Right kidney (tissue), 1 donor: ENCODE measurements around the gene HLX.

Experiments used
- DNase-seq: peaks from one replicate; pipeline ENCODE4 v3.0.0-alpha.2; 2016

HLX gene

DNA sequence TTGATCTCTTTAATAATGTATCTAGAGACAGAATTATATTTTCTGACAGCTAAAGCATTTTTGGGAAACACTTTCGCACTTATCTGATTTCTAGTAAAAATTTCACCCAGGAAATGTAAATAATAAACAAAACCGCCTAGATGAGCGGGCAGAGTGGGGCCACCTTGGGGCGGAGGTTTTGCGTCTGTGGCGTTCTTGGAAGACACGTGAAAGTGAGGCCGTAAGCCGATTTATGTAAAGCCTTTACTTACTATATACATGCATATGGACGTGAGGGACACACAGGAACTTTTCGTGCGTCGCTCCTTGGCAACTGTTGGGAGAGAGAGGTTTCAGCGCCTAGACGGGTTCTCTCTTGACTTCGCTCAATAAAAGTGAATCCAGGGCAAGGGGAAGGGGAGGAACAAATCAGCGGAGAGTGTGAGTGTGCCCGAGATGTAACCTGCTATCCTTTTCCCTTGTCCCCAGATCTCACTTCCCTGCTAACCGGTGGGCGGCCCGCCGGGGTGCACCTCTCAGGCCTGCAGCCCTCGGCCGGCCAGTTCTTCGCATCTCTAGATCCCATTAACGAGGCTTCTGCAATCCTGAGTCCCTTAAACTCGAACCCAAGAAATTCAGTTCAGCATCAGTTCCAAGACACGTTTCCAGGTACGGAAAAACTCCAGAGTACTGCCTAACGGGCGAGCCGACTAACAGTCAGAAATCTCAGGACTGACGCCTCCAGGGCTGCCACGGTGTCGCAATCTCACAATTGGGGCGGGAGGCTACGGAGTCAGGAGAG, 1.7 kb downstream of the HLX start:
- peak; percentile 79 for DNase-seq

DNA sequence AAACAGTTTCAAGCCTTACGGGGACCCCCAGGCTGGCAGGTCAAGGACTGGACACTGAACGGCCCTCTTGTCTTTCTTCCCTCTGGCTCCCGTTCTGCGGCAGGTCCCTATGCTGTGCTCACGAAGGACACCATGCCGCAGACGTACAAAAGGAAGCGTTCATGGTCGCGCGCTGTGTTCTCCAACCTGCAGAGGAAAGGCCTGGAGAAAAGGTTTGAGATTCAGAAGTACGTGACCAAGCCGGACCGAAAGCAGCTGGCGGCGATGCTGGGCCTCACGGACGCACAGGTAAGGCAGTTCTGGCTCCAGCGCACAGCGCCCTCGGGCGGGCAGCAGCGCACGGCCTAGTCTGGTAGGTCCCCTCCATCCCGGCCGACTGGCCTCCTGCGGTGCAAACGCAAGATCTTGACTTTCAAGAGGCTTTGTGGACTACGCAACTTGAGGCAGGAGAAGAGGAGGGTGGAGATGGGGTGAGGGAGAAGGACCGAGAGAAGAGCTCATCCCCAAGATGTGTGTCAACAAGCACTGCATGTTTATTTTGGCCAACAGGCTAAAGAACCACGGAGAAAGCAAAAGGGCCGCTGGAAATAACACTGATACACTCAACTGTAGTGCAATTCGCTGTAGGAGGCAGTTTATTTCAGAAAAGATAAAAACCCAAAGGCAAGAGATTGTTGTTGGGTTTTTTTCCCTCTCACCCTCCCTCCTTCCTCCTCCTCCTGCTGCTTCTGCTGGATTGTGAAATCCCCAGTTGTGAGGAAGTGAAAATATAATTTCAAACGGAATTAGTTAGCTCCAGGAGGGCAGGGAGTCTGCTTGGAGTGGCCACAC, 3.0 kb downstream of the HLX start:
- peak; percentile 72 for DNase-seq

DNA sequence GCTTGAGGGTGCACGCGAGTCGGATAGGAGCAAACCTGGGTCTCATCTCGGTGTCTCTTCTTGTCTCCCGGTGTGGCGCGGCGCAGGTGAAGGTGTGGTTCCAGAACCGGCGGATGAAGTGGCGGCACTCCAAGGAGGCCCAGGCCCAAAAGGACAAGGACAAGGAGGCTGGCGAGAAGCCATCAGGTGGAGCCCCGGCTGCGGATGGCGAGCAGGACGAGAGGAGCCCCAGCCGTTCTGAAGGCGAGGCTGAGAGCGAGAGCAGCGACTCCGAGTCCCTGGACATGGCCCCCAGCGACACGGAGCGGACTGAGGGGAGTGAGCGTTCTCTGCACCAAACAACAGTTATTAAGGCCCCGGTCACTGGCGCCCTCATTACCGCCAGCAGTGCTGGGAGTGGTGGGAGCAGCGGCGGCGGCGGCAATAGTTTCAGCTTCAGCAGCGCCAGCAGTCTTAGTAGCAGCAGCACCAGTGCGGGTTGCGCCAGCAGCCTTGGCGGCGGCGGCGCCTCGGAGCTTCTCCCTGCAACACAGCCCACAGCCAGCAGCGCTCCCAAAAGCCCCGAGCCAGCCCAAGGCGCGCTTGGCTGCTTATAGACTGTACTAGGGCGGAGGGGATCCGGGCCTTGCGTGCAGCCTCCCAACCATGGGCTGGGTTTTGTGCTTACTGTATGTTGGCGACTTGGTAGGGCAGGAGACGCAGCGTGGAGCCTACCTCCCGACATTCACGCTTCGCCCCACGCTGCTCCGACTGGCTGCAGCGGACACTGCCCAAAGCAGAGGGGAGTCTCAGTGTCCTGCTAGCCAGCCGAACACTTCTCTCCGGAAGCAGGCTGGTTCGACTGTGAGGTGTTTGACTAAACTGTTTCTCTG, 5.1 kb downstream of the HLX start:
- peak; percentile 78 for DNase-seq

DNA sequence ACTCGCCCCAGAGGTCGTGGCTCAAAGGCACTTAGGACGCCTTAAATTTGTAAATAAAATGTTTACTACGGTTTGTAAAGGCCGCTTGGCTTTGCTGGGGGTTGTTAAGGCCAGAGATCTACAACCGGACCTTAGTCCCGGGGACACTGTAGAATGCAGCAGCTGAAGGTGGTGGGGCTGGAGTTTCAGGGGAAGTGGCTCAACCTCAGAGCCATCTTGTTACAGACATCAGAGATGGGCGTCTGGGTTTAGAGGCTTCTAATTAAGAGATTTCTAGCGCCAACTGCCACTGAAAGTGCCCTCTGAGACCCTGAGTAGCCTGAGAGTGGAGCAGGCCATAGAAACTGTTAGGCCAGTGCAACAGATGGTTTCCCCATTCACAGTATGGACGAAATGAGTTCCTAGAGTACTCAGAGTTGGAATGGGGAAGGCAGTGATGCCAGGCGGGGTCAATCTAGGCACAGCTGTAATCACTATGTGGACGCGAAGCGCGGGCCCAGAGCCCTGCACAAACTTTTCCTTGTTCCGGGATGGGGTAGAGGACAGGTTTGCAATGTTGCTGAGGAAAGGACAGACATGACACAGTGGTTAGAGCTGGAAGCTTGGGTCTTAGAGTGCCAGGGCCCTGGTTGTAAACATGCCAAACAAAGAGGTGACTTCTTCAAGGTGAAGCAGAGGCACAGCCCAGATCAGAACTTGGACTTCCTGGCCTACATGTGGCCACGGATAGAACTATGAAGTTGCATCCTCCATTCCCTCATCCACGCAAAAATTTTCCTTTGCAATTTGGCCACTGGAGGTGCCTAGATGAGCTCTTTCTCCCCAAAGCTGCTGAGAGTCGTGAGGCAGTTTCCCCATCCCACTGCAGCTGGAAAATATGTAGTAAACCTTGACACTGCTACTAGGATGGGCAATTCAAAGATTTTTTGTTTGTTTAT, 6.0 kb downstream of the HLX start:
- DNase-seq: no peak

DNA sequence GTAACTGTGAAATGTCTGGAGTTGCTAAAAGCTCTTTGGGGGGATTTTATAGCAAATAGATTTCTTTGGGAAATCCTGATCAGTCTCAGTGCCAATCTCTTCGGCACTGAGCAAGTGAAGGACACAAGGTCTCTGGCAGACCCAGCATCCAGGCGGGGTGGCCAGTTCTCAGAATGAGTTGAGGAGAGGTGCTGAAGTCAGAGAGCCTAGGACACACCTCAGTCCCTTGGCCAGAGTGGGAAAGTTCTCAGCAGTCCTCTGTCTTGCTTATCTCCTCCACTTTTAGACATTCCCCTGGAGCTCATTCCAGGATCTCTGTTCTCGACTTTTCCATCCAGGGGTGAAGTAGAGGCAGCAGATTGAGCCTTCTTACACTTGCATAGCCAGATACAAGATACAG, 6.7 kb downstream of the HLX start:
- no peak for DNase-seq

DNA sequence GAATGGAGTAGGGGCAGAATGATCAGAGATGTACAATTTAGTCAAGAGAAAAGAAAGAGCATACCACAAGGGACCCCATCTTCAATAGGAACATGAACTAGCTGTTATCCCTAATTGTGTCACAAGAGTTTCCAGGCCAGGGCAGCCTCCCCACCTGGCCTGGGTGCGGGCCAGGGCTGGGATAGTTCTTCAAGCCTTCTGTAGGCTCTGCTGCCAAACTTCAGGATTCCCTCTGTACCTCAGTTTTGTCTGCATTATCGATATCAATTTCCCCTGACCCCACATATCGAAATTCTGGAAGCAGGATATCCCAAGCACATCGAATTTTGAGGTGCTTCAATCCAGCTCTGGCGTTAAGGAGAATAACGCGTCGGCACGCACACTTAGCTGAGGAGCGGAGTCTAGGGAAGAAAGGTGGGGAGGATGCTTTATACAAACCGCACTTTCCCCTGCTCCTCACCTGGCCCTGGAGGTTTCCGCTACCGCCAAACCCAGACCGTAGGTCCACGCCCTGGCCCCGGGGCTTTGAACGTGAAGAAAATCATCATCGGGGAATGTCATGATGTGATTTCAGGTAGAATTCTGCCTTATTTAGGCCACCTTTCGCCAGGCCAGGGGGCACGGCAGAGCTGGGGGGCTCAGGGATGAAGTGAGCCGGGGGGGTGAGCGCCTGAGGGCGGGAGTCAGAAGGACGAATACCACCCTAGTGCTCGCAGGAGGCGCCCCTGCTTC, 7.4 kb downstream of the HLX start:
- DNase-seq: peak; percentile 13

DNA sequence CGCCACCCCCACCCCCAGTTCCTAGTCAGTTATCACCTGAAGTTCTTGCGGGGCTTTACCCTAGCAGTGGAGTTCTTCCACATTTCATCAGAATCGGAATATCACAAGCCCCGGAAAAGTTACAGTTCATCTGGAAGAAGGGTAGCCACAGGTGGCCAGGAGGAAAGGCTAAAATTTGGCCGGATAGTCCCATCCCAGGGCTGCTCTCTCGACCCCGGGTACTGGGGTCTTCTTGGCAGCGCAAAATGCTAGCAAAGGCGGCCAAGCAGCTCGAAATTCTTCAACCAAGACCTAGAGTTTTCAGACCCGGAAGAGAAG, 7.9 kb downstream of the HLX start:
- no peak for DNase-seq

DNA sequence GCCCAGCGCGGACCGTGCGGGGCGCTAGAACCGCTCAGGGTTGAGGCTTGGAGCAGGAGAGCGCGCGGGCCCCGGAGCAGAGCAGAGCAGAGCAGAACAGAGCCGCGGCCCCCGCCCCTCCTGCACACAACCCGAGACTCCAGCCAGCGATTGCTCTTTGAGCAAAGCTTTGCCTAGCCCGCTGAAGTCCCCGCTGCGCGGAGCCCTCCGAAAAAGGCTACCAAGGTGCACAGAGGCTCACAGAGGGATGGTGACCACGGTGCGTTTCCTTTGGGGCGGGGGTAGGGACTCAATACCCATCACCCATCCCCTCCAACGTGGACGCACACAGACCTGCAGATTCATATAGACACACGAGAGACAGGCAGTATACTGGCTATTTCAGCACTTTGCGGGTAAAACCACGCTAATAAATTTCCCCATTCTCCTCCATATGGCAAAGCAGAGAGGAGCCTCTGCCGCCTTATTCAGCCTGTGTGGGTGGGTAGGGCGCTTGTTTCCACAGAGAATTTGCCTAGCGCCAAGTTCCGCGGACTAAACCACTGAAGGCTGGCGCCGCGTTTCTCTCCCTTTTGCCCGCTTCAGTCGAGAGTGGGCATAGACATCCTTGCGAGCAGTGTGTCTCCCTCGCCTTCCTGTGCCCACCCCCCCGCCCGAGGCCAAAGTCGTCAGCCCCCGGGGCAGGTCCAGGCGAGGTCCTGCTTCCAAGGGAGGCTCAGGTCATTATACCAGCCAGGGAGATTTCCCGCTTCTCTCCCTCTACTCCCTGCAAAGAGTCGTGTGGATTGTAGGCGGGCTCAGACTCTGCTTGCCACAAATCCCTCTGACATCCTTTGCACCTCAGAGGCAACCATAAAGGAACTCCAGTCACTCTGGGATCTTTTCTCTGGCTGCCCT, 8.5 kb downstream of the HLX start:
- DNase-seq: peak; percentile 49

DNA sequence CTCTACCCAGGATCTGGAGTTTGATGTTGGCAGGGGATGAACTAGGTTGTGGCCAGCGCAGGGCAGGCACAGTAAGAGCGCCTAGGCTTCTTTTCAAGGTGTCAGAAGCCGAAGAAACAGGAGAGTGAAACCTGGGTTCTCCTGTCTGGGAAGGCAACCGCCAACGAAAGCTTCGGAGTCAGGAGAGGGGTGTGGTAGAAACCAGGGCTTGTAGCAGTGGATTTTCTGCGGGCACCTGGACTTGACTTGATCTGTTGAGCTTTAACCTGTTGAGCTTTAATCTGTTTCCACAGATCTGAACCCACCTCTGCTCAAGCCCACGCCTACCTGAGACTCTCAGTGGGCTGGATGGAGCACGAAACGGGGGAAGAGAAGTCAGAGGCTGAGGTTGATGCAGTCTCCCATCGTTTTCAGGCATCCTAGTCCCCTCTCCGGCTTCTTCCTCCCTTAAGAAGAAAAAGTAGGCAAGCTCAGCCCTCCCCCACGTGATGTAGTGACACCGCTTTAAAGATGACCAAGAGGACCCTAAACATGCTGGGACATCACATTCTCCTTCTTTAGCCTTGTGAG, 9.3 kb downstream of the HLX start:
- DNase-seq: peak; percentile 12

DNA sequence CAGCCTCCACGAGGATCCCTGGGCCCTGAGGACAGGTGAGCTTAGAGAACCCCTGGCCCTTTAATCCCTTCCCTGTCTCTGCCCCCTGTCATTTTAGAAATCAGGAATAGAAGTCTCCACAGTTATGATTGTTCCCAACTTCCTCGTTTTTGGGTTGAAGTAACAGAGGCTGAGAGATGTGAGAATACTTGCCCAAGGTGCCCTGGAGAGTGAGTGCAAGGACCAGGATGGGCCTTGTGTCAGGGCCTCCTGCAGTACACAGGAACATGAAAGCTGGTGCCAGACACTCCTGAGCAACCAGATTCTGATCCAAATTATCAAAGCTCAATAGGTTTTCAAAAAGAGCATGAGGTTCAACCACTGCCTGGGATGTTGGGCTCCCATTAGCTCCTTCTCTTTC, 10.1 kb downstream of the HLX start:
- DNase-seq: peak; percentile 11

DNA sequence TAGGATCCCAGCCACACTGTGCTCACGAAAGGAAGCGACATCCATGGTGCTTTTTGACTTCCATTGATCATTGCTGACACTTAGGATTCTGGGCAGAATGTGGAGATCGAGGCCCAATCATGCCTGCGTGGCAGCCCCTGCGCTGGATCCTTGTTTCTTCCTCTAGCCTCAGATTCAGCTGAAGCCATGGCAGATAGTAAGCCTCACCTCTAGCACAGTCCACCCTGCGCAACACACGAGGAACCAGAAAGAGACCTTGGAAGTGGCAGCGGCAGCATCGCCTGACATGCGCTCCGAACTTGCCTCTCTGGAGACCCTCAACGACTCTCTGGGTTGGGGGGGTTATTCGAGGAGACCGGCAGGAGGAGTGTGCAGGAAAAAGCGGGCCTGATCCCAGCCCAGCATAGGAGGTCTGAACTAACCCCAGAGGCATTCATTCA, 10.6 kb downstream of the HLX start:
- peak; percentile 49 for DNase-seq

DNA sequence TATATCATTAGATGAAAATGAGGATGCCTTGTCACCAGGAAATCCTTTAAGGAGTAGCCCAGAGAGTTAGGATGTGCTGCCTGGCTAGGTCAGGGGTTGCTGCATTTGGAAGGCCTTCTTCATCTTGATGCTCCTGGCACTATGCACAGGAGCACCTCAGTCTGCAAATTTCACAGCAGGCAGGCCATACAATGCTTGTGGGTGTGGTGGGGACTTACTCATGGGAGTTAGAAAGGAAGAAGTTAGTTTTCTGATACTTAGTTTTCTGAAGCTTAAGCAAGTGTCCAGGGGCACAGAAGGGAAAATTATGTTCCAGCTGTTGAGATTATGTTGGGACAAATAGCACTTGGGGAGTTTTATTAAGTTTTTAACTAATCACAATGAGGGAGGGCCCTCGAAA, 11.4 kb downstream of the HLX start:
- peak; percentile 40 for DNase-seq

DNA sequence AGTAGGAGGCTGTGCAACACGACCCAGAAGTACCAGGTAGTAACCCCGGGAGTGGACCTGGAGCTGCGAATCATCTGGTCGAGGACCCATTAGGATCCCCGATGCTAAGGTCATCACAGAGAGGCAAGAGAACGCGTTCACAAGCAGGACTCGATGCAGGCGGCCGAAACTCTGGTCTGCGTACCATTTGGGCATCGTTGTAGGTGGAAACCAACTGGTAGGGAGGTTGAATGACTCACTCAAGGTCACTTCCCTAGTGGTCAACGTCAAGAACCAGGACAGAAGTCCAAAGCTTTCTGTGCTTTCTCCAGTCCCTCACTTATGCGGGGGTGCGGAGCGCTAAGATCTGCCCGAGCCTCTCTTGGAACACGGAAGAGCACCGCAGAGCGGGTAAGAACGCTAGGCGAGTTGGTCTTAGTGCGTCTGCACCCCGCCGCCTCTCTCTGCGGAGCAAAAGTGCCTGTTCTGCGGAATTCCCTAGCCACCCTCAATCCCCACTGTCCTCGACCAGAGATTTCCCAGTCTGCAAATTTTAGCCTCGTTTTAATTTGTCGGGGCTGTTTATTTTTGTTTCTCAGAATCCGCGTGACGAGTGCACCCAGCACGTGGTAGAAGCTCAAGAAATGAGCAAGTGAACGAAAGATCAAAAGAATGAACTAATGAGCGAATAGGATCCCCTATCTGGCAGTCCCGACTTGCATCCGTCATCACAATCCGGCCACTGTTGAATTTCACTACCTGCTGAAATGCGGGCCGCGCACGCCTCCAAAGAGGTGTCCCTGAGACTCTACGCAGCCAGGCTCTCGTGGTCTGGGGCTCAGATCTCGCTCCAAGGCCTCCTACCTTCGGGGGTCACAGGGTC, 12.2 kb downstream of the HLX start:
- DNase-seq: peak; percentile 56

DNA sequence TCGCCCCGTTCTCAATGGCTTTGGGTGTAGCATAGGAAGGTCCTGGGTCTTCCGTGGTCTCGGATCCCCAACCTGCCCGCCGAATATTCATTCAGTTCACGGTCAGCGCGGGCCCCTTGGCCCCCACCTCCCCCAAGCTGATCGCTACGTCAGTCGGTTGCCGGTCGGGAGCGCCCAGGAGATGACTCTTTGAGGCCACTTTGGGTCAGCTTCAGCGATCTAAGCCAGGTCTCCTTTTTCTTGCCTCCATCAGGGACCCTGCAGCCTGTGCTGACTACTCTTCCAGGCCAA, 12.8 kb downstream of the HLX start:
- no peak for DNase-seq

DNA sequence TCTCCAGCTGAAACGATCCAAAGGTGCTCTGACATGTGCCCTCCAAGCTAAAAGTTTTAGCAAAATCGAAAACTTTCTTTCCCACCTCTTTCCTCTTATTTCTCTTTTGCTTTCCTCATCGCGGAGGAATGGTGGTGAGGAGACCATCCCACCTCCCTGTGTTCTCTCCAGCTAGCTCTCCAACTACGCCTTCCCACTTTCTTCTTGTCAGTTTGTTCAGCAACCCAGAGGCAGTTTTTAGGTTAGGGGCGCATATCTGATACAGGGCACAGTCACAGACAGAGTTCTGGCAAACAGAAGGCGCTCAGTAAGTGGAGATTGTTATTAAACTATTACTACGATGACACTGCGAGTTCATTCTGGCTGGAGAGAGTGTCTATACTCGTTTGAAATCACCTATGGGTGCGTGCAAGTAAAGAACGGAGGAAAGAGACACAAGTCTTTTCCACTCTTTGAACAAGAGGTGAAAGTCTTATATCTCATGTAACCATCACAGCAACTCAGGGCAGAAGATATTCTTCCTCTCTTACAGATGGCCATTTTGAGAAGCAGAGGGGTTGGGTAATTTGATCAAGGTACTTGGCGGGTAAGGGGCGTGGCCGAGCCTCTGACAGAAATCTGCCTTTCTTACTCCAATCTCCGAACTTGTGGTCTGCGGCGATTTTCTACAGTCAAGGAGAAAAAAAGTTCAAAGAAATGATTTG, 13.9 kb downstream of the HLX start:
- DNase-seq: peak; percentile 53

DNA sequence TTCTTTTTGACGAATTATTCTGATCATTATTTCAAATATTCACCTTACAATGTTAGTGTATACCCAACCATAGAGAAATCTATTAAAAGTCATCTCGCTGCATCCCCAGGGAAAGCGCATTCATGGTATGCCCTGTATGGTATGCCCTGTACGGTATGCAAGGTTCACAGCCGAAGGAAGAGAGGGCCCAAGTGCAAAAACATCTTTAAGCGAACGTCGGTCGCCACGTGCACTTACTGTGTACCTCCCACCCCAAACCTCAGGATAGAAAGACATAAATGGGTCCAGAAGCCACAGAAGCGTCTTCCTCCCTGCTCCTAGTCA, 14.4 kb downstream of the HLX start:
- DNase-seq: no peak

DNA sequence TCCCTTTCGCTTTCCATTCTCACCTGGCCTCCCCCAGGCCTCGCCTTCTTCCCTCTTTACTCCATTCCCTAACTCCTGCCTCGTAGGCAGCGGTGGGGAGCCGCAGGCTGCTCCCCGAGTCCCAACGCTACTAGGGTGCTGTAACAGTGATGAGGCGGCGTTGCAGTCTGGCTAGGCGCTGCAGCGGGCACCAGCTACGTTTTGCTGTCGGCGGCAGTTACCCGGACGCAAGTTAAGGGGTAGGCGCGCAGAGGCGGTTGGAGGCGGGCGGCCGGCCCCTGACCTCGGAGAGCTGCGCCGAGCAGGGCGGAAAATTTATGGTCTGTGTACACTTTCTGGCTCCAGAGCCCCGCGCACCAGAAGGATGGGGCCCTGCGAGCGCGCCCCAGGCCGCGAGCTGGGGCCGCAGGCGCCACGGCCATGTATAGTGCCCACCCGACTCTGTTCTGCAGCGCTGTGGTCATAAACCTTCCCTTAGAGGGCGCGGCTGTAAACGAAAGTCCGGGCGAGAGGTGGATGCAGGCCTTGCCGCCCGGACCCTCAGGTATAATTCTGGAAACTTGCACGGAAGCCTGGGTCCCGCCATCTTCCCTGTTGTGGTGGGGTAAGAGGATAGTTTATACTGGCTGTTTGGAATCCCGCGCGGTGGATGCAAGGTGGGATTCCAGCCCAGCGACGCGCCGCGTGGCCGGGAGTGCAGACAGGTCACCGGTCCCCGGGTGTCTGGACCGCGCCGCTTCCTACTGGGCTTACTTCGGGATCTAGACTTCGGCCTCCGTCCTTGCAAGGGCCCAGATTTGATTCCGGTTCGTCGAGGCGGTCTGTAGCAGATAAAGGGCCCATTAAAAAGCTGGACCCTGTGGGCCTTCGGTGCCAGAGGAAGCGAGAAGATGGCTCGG, 15.0 kb downstream of the HLX start:
- peak; percentile 82 for DNase-seq
